ENCODE data around the gene GPATCH2L.

GPATCH2L gene

DNA sequence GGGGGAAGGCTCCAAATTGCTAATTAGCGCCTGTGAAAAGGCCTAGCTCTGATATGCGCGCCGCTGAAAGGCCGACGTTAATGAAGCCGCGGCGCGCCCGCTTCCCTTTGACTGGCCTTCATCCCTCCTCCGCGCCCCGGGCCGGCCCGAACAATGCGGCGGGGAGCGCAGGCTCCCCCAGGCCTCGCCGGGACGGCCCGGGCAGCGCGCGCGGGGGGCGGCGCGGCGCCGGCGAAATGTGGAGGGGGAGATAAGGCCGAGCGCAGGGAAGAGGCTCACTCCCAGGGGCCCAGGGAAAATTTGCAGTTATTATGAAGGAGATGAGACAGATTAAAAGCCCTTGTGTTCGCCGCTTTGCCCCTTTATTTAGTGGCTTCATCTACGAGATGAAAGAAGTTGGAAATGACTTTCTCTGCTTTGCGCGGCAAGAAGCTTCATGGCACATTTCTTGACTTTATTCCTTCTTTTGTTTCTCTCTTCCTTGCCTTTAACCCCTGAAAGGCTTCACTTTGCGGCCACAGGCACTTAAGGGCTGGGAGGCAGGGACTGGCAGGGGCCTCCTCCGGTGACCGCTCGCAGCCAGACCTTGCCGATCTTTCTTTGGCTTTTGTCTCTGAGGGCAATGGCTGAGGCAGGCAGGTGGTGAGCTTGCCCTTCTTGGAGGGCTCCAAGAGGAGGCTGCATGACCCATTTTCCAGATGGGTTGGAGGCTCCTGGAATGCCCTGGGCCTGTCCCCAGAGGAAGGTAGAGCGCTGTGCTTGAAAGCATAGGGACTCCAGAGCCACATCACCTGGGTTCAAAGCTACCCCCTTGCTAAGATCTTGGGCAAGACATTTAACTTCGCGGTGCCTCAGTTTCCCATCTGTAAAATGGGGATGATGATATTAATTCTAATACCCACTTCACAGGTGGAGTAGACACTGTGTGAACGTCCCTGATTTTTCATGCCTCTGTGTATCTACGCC lies 12.7 kb upstream of the GPATCH2L start:
- H3K4me3 ChIP-seq (ENCODE audit: low read depth in 1 of 2, low read length in 2 of 2): peak overlapping the region; percentile 7 to 60
- H3K27me3 ChIP-seq (ENCODE audit: low read depth, low read length): peaks cover 22% of the 10 kb centered on the region
- no peaks in the 10 kb centered on the region for H3K36me3 ChIP-seq (ENCODE audit: control insufficient read depth in 1 of 2, insufficient read depth in 2 of 2, low read length in 2 of 2)
- peaks cover 0 to 10% of the 10 kb centered on the region in 2 donors for H3K4me1 ChIP-seq (ENCODE audit: control insufficient read depth in 1 of 2, insufficient read depth in 2 of 2, low read length in 2 of 2)
- H3K9me3 ChIP-seq (ENCODE audit: control insufficient read depth in 1 of 2, low read length in 2 of 2): peaks cover 5 to 8% of the 10 kb centered on the region in 2 donors
- H3K27ac ChIP-seq (ENCODE audit: low read length): no peak overlapping the region

DNA sequence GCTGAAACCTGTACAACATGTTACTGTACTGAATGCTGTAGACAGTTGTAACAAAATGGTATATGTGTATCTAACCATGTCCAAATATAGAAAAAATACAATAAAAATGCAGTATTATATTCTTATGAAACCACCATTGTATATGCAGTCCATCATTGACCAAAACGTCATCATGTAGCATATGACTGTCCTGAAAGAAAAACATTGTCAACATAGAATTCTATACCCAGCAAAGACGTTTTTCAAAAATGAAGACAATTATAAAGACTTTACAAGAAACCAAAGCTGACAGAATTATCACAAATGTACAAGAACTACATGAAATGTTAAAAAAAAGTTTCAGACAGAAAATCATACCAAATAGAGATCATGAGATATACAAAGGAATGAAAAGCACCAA lies 8.1 kb upstream of the GPATCH2L start:
- Histone ChIP-seq H3K27ac (ENCODE audit: low read length) (no peak overlapping the region), H3K4me3 (ENCODE audit: low read depth in 1 of 2, low read length in 2 of 2) (no peak overlapping the region), H3K4me1 (ENCODE audit: control insufficient read depth in 1 of 2, insufficient read depth in 2 of 2, low read length in 2 of 2) (peaks cover 0 to 3% of the 10 kb centered on the region in 2 donors), H3K36me3 (ENCODE audit: control insufficient read depth in 1 of 2, insufficient read depth in 2 of 2, low read length in 2 of 2) (no peaks in the 10 kb centered on the region), H3K27me3 (ENCODE audit: low read depth, low read length) (peaks cover 10% of the 10 kb centered on the region), H3K9me3 (ENCODE audit: control insufficient read depth in 1 of 2, low read length in 2 of 2) (peaks cover 8 to 9% of the 10 kb centered on the region in 2 donors)

GRCh38 chr14:76146976-76147375 lies 4.7 kb upstream of the GPATCH2L start:
- H3K4me3 ChIP-seq (ENCODE audit: low read depth in 1 of 2, low read length in 2 of 2): no peak overlapping the region
- no peaks in the 10 kb centered on the region for H3K36me3 ChIP-seq (ENCODE audit: control insufficient read depth in 1 of 2, insufficient read depth in 2 of 2, low read length in 2 of 2)
- no peaks in the 10 kb centered on the region for H3K4me1 ChIP-seq (ENCODE audit: control insufficient read depth in 1 of 2, insufficient read depth in 2 of 2, low read length in 2 of 2)
- H3K9me3 ChIP-seq (ENCODE audit: control insufficient read depth in 1 of 2, low read length in 2 of 2): peaks cover 8 to 9% of the 10 kb centered on the region in 2 donors
- no peak overlapping the region for H3K27ac ChIP-seq (ENCODE audit: low read length)
- H3K27me3 ChIP-seq (ENCODE audit: low read depth, low read length): no peaks in the 10 kb centered on the region

DNA sequence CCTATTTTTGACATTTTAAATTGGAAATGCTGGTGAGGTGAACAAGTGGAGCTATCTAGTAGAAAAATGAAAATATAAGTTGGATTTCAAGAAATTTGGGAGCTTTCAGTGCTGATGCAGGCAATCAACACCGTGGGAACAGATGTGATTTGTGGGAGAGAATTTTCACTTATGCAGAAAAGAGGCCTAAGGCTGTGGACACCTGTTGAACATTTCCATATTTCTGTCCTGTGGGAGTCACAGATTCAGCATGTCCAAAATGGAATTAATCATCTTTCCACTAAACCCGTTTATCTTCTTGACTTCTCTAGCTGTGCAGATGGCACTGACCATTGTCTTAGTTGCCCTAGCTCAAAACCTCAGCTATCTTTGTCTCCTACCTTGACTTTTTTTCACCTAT lies 2.5 kb upstream of the GPATCH2L start:
- no peak overlapping the region for H3K27ac ChIP-seq (ENCODE audit: low read length)
- H3K4me1 ChIP-seq (ENCODE audit: control insufficient read depth in 1 of 2, insufficient read depth in 2 of 2, low read length in 2 of 2): peaks cover 7 to 15% of the 10 kb centered on the region in 2 donors
- peaks cover 0 to 1% of the 10 kb centered on the region in 2 donors for H3K9me3 ChIP-seq (ENCODE audit: control insufficient read depth in 1 of 2, low read length in 2 of 2)
- H3K36me3 ChIP-seq (ENCODE audit: control insufficient read depth in 1 of 2, insufficient read depth in 2 of 2, low read length in 2 of 2): peaks cover 0 to under 1% of the 10 kb centered on the region in 2 donors
- no peaks in the 10 kb centered on the region for H3K27me3 ChIP-seq (ENCODE audit: low read depth, low read length)
- H3K4me3 ChIP-seq (ENCODE audit: low read depth in 1 of 2, low read length in 2 of 2): no peak overlapping the region

GRCh38 chr14:76152333-76152681 lies 585 bp downstream of the GPATCH2L start:
- Histone ChIP-seq H3K4me3 (ENCODE audit: low read depth in 1 of 2, low read length in 2 of 2) (peak overlapping the region; percentile 84 to 88), H3K36me3 (ENCODE audit: control insufficient read depth in 1 of 2, insufficient read depth in 2 of 2, low read length in 2 of 2) (peaks cover 8 to 14% of the 10 kb centered on the region in 2 donors), H3K4me1 (ENCODE audit: control insufficient read depth in 1 of 2, insufficient read depth in 2 of 2, low read length in 2 of 2) (peaks cover 29 to 46% of the 10 kb centered on the region in 2 donors), H3K9me3 (ENCODE audit: control insufficient read depth in 1 of 2, low read length in 2 of 2) (no peaks in the 10 kb centered on the region), H3K27ac (ENCODE audit: low read length) (peak overlapping the region; percentile 84), H3K27me3 (ENCODE audit: low read depth, low read length) (no peaks in the 10 kb centered on the region)

DNA sequence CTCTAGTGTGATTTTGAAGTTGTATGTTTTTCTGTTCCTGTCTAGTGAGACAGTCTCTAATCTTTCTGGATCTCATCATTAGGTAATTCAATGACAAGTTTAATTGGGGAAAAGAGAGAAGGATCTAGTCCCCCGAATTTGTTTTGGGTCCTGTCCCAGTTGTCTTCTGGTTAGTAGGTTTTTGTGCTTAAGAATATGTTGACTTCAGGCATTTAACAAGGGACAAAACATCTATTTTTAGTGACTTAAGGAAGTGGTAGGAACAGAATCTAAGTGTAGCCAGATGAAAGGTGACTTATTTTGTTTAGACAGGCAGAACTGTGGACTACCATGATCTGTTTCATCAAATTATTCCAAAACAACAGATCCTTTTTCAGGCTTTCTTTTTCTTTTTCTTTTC lies 2.2 kb downstream of the GPATCH2L start:
- Histone ChIP-seq H3K9me3 (ENCODE audit: control insufficient read depth in 1 of 2, low read length in 2 of 2) (no peaks in the 10 kb centered on the region), H3K27ac (ENCODE audit: low read length) (no peak overlapping the region), H3K27me3 (ENCODE audit: low read depth, low read length) (no peaks in the 10 kb centered on the region), H3K4me3 (ENCODE audit: low read depth in 1 of 2, low read length in 2 of 2) (no peak overlapping the region), H3K36me3 (ENCODE audit: control insufficient read depth in 1 of 2, insufficient read depth in 2 of 2, low read length in 2 of 2) (peaks cover 11 to 21% of the 10 kb centered on the region in 2 donors), H3K4me1 (ENCODE audit: control insufficient read depth in 1 of 2, insufficient read depth in 2 of 2, low read length in 2 of 2) (peaks cover 31 to 50% of the 10 kb centered on the region in 2 donors)

- Histone ChIP-seq H3K4me3 (ENCODE audit: low read depth in 1 of 2, low read length in 2 of 2) (peak overlapping the region; percentile 9 to 44), H3K27ac (ENCODE audit: low read length) (no peak overlapping the region), H3K36me3 (ENCODE audit: control insufficient read depth in 1 of 2, insufficient read depth in 2 of 2, low read length in 2 of 2) (peaks cover 18 to 28% of the 10 kb centered on the region in 2 donors), H3K9me3 (ENCODE audit: control insufficient read depth in 1 of 2, low read length in 2 of 2) (no peaks in the 10 kb centered on the region), H3K4me1 (ENCODE audit: control insufficient read depth in 1 of 2, insufficient read depth in 2 of 2, low read length in 2 of 2) (peaks cover 31 to 50% of the 10 kb centered on the region in 2 donors), H3K27me3 (ENCODE audit: low read depth, low read length) (no peaks in the 10 kb centered on the region)
These were observed 2.9 kb downstream of the GPATCH2L start for GRCh38 chr14:76154539-76155126.

DNA sequence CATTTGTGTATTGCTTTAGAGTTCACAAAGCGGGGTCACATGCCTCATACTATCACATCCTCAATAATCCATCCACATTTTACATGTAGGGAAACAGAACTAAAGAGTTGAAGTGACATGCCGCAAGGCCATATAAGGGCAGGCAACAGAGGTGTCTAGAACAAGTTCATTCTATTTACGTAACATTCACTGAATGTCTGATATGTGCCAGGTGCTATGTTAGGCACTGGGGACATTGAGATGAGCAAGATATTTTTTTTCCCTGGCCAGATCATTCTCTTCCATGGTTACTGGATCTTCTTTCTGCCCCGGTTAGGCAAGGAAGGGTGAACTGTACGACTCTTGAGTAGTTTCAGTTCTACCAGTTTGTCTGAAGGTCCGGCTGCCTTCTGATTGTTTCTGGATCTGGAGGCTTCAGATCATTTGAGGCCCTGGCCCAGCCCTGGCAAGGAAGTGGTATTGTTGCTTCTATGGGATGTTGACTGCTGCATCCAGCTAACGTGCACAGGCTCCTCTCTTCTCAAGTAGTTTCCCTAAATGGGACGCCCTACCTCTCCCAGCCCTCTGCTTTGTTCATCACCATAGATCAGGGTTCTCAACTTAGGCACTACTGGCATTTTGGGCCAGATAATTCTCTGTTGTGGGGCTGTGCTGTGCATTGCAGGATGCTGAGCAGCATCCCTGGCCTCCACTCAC lies 12.1 kb downstream of the GPATCH2L start:
- Histone ChIP-seq H3K27me3 (ENCODE audit: low read depth, low read length) (no peaks in the 10 kb centered on the region), H3K9me3 (ENCODE audit: control insufficient read depth in 1 of 2, low read length in 2 of 2) (no peaks in the 10 kb centered on the region), H3K27ac (ENCODE audit: low read length) (peak overlapping the region; percentile 25), H3K4me1 (ENCODE audit: control insufficient read depth in 1 of 2, insufficient read depth in 2 of 2, low read length in 2 of 2) (peaks cover 0 to 7% of the 10 kb centered on the region in 2 donors), H3K4me3 (ENCODE audit: low read depth in 1 of 2, low read length in 2 of 2) (no peak overlapping the region), H3K36me3 (ENCODE audit: control insufficient read depth in 1 of 2, insufficient read depth in 2 of 2, low read length in 2 of 2) (peaks cover 33 to 39% of the 10 kb centered on the region in 2 donors)

- H3K4me3 ChIP-seq (ENCODE audit: low read depth in 1 of 2, low read length in 2 of 2): no peak overlapping the region
- no peaks in the 10 kb centered on the region for H3K27me3 ChIP-seq (ENCODE audit: low read depth, low read length)
- peaks cover 0 to 7% of the 10 kb centered on the region in 2 donors for H3K4me1 ChIP-seq (ENCODE audit: control insufficient read depth in 1 of 2, insufficient read depth in 2 of 2, low read length in 2 of 2)
- H3K36me3 ChIP-seq (ENCODE audit: control insufficient read depth in 1 of 2, insufficient read depth in 2 of 2, low read length in 2 of 2): peaks cover 39 to 41% of the 10 kb centered on the region in 2 donors
- no peaks in the 10 kb centered on the region for H3K9me3 ChIP-seq (ENCODE audit: control insufficient read depth in 1 of 2, low read length in 2 of 2)
- H3K27ac ChIP-seq (ENCODE audit: low read length): no peak overlapping the region
These were observed 16.8 kb downstream of the GPATCH2L start for GRCh38 chr14:76168531-76168930.

- Histone ChIP-seq H3K4me1 (ENCODE audit: control insufficient read depth in 1 of 2, insufficient read depth in 2 of 2, low read length in 2 of 2) (peaks cover 0 to 3% of the 10 kb centered on the region in 2 donors), H3K9me3 (ENCODE audit: control insufficient read depth in 1 of 2, low read length in 2 of 2) (no peaks in the 10 kb centered on the region), H3K36me3 (ENCODE audit: control insufficient read depth in 1 of 2, insufficient read depth in 2 of 2, low read length in 2 of 2) (peaks cover 41 to 42% of the 10 kb centered on the region in 2 donors), H3K4me3 (ENCODE audit: low read depth in 1 of 2, low read length in 2 of 2) (no peak overlapping the region), H3K27me3 (ENCODE audit: low read depth, low read length) (no peaks in the 10 kb centered on the region), H3K27ac (ENCODE audit: low read length) (no peak overlapping the region)
These were observed 18.1 kb downstream of the GPATCH2L start for GRCh38 chr14:76169776-76170175.

DNA sequence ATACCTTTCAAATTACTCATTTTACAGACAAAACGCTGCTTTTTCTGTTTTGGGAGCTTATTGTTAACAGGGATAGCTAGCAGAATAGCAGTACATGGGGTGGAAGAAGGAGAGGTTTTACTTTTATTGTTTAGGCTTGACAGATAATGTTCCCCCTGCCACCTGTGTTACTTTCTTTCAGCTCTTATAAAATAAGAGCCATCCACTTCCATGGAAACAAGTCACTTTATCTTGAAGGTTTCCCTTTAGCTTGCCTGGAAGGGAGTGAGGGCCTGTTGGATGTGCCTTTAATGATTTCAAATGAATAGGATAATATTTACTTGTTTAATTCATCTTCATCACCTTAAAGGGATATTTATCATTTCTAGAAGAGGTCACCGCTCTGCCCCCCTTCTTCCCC lies 23.3 kb downstream of the GPATCH2L start:
- Histone ChIP-seq H3K27ac (ENCODE audit: low read length) (no peak overlapping the region), H3K36me3 (ENCODE audit: control insufficient read depth in 1 of 2, insufficient read depth in 2 of 2, low read length in 2 of 2) (peaks cover 24 to 33% of the 10 kb centered on the region in 2 donors), H3K9me3 (ENCODE audit: control insufficient read depth in 1 of 2, low read length in 2 of 2) (no peaks in the 10 kb centered on the region), H3K4me1 (ENCODE audit: control insufficient read depth in 1 of 2, insufficient read depth in 2 of 2, low read length in 2 of 2) (peaks cover 0 to 14% of the 10 kb centered on the region in 2 donors), H3K27me3 (ENCODE audit: low read depth, low read length) (no peaks in the 10 kb centered on the region), H3K4me3 (ENCODE audit: low read depth in 1 of 2, low read length in 2 of 2) (no peak overlapping the region)
